ENCODE data around the gene IVD.

GRCh38 chr15:40412095-40412759 is 6.6 kb downstream of the IVD start:
- TF ChIP-seq EZH2 (IDR thresholded peaks at IDR 0.05; ENCODE audit: borderline replicate concordance, low read depth, low read length, poor library complexity, severe bottlenecking): no peak
- TF ChIP-seq, protein P1, sequence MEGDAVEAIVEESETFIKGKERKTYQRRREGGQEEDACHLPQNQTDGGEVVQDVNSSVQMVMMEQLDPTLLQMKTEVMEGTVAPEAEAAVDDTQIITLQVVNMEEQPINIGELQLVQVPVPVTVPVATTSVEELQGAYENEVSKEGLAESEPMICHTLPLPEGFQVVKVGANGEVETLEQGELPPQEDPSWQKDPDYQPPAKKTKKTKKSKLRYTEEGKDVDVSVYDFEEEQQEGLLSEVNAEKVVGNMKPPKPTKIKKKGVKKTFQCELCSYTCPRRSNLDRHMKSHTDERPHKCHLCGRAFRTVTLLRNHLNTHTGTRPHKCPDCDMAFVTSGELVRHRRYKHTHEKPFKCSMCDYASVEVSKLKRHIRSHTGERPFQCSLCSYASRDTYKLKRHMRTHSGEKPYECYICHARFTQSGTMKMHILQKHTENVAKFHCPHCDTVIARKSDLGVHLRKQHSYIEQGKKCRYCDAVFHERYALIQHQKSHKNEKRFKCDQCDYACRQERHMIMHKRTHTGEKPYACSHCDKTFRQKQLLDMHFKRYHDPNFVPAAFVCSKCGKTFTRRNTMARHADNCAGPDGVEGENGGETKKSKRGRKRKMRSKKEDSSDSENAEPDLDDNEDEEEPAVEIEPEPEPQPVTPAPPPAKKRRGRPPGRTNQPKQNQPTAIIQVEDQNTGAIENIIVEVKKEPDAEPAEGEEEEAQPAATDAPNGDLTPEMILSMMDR (conservative IDR thresholded peaks at IDR 0.05; ENCODE audit: low read depth, low read length): no peak
